ENCODE data around the gene GMPPA. TPM values are rescaled to one million over a fixed set of nuclear protein-coding genes. Genes with fewer than 3 reads are reported as not detected.

Gene GMPPA
- total and polyA plus RNA-seq, 9 of the 15 experiments (the other 6 are each of a cell fraction or from before 2014, with no cell fraction given) = 7.0 to 101 (median 66.7) TPM

- TF ChIP-seq THAP12 (CRISPR knock-in tag; IDR thresholded peaks at IDR 0.05) = no peak
- TF ChIP-seq NR1H2 (CRISPR knock-in tag; IDR thresholded peaks at IDR 0.05) = no peak
- no peak for TF ChIP-seq BCLAF1 (IDR thresholded peaks at IDR 0.05; ENCODE audit: borderline replicate concordance in 1 of 2, control insufficient read depth in 1 of 2, low read depth in 2 of 2, low read length in 1 of 2)
- no peak for TF ChIP-seq RAD51 (IDR thresholded peaks at IDR 0.05; ENCODE audit: borderline replicate concordance, low read depth)
- TF ChIP-seq ZNF174 (CRISPR knock-in tag; IDR thresholded peaks at IDR 0.05) = no peak
- TF ChIP-seq PTRF (tag; IDR thresholded peaks at IDR 0.05) = no peak
- no peak for TF ChIP-seq JUNB (CRISPR knock-in tag; conservative IDR thresholded peaks at IDR 0.05)
- peak in 1 of 2 experiments; percentile 76; a peak in 2 of 4 replicates for TF ChIP-seq ZNF639 (CRISPR knock-in tag; conservative IDR thresholded peaks at IDR 0.05 in 1 of 2, IDR thresholded peaks at IDR 0.05 in 1 of 2)
- TF ChIP-seq ZNF224 (CRISPR knock-in tag; IDR thresholded peaks at IDR 0.05) = no peak
- TF ChIP-seq NBN (IDR thresholded peaks at IDR 0.05; ENCODE audit: low read depth) = 0 out of 2 replicates have a peak, but pooled peaks have one; percentile 70
- no peak for TF ChIP-seq HSF4 (CRISPR knock-in tag; IDR thresholded peaks at IDR 0.05; ENCODE audit: borderline replicate concordance)
- no peak for TF ChIP-seq SRSF9 (IDR thresholded peaks at IDR 0.05; ENCODE audit: borderline replicate concordance, low read depth, low read length)
- TF ChIP-seq NUFIP1 (IDR thresholded peaks at IDR 0.05; ENCODE audit: partially characterized antibody) = no peak
- no peak for TF ChIP-seq NFIC (IDR thresholded peaks at IDR 0.05)
- no peak for TF ChIP-seq GABPB2 (CRISPR knock-in tag; conservative IDR thresholded peaks at IDR 0.05)
- TF ChIP-seq RFX7 (CRISPR knock-in tag; IDR thresholded peaks at IDR 0.05) = no peak
- no peak for TF ChIP-seq ID3 (CRISPR knock-in tag; IDR thresholded peaks at IDR 0.05)
- no peak for TF ChIP-seq ID3 (tag; IDR thresholded peaks at IDR 0.05)
- TF ChIP-seq RUNX1 (IDR thresholded peaks at IDR 0.05; ENCODE audit: low read depth) = no peak
- no peak for TF ChIP-seq ZNF354B (CRISPR knock-in tag; IDR thresholded peaks at IDR 0.05)
- no peak for TF ChIP-seq RBM15 (IDR thresholded peaks at IDR 0.05; ENCODE audit: insufficient read depth, low read length)
Observed at GRCh38 chr2:219543596-219544358, 45.1 kb downstream of the GMPPA start, which contains the start of the genes CHPF and TMEM198 (continued).

All from K562 (cell line).